Measurements from ENCODE around the gene CDH23.

- TF ChIP-seq CTCF (IDR thresholded peaks at IDR 0.05; ENCODE audit: poor library complexity, severe bottlenecking) (no peak), EZH2 (IDR thresholded peaks at IDR 0.05; ENCODE audit: borderline replicate concordance, insufficient read depth, low read length, poor library complexity, severe bottlenecking) (no peak), POLR2AphosphoS5 (IDR thresholded peaks at IDR 0.05) (no peak), TAF1 (IDR thresholded peaks at IDR 0.05; ENCODE audit: low read depth) (no peak), REST (IDR thresholded peaks at IDR 0.05; ENCODE audit: borderline replicate concordance) (no peak), RAD21 (conservative IDR thresholded peaks at IDR 0.05) (no peak), SMC3 (conservative IDR thresholded peaks at IDR 0.05; ENCODE audit: poor library complexity) (no peak), EP300 (conservative IDR thresholded peaks at IDR 0.05; ENCODE audit: poor library complexity, severe bottlenecking) (no peak)
Observed at GRCh38 chr10:71545001-71545400, 148.3 kb downstream of the CDH23 start.

Measured in neural cell (in vitro differentiated cells).